HCT116 (cell line): ENCODE measurements around the gene ERC2. TPM values are rescaled to one million over a fixed set of nuclear protein-coding genes. Genes with fewer than 3 reads are reported as not detected.

Experiments
- ATAC-seq: fragments of 200-7000 bp; cut with Tn5 transposase; 2 replicates; pipeline ENCODE4 v1.9.1; 2020; ENCODE audit warnings: mild to moderate bottlenecking, moderate library complexity
- BruUV-seq: library from RNA; stranded (reverse); fragments of 400-500 nt; replicated peaks from 2 replicates; lab custom pipeline; 2021; lab: Mats Ljungman, UMichigan
- CTCF ChIA-PET: fragments of 300-600 bp; sonication (Branson Sonifier 250); formaldehyde crosslinking; loops from one replicate; lab custom pipeline; 2021; ENCODE audit warnings: antibody characterized with exemption; lab: Charles Lee
- POLR2A ChIA-PET: fragments of 300-600, 350-600 bp; sonication (Branson Sonifier 250); formaldehyde crosslinking; loops from one replicate; lab custom pipeline; 2021; ENCODE audit warnings: antibody characterized with exemption; lab: Charles Lee
- RAD21 ChIA-PET, 2 experiments: fragments of 300-600 bp; sonication (Branson Sonifier 250); formaldehyde crosslinking; loops; one replicate each; lab custom pipeline; 2023; ENCODE audit warnings: low total read pairs in 2 of 2; ENCODE audit not compliant: uncharacterized antibody in 2 of 2, unreplicated experiment in 2 of 2, low non-redundant PET in 1 of 2; lab: Charles Lee
- DNase-seq: peaks from one replicate; pipeline ENCODE4 v3.0.0-alpha.2; 2010; ENCODE audit warnings: low read depth, low spot score
- H2AFZ ChIP-seq: fragments of 200-600 bp; shearing (Covaris generic), sonication (generic); 2 replicates; pipeline ENCODE4 v1.6.1; 2017; ENCODE audit warnings: low read depth, mixed run types, mixed read lengths, antibody characterized with exemption, low read length; ENCODE audit not compliant: poor library complexity, severe bottlenecking
- H3K27ac ChIP-seq: 2 replicates; pipeline ENCODE4 v1.5.1; 2012; ENCODE audit warnings: low read depth, low read length
- H3K27me3 ChIP-seq: fragments of 200-600 bp; sonication (generic); 2 replicates; pipeline ENCODE4 v1.6.1; 2016; ENCODE audit warnings: mixed run types, low read length, mixed read lengths; ENCODE audit not compliant: insufficient read depth
- H3K36me3 ChIP-seq, 2 experiments: fragments of 200-500 bp in 1 of 2; fragments of 200-600 bp in 1 of 2; sonication (Bioruptor generic) in 1 of 2; sonication (generic) in 1 of 2; 2 replicates each; pipeline versions ENCODE4 v1.5.1 to v1.6.1; 2014 to 2016; ENCODE audit warnings: low read length in 2 of 2, inconsistent platforms in 1 of 2, mixed read lengths in 1 of 2, mixed run types in 1 of 2; ENCODE audit not compliant: insufficient read depth in 2 of 2, control insufficient read depth in 1 of 2
- H3K4me1 ChIP-seq, 2 experiments: fragments of 200-600 bp in 1 of 2; sonication (generic) in 1 of 2; 2 replicates each; pipeline versions ENCODE4 v1.5.1 to v1.6.1; 2012 to 2017; ENCODE audit warnings: low read length in 2 of 2, inconsistent platforms in 1 of 2, mild to moderate bottlenecking in 1 of 2, mixed read lengths in 1 of 2, mixed run types in 1 of 2, moderate library complexity in 1 of 2; ENCODE audit not compliant: insufficient read depth in 2 of 2, control insufficient read depth in 1 of 2
- H3K4me2 ChIP-seq: fragments of 200-600 bp; sonication (generic); 2 replicates; pipeline ENCODE4 v1.6.1; 2017; ENCODE audit warnings: mixed run types, low read length, mixed read lengths
- H3K4me3 ChIP-seq, 2 experiments: fragments of 200-600 bp in 1 of 2; sonication (generic) in 1 of 2; replicated peaks in 1 of 2; 2 replicates each; pipeline ENCODE4 v1.5.1; 2011 to 2016; ENCODE audit warnings: low read length in 2 of 2, control low read depth in 1 of 2, low read depth in 1 of 2, mild to moderate bottlenecking in 1 of 2, mixed read lengths in 1 of 2, mixed run types in 1 of 2
- H3K79me2 ChIP-seq: fragments of 200-600 bp; sonication (generic); 2 replicates; pipeline ENCODE4 v1.6.1; 2017; ENCODE audit warnings: mild to moderate bottlenecking, mixed run types, low read length, moderate library complexity, mixed read lengths; ENCODE audit not compliant: insufficient read depth
- H3K9ac ChIP-seq: fragments of 200-600 bp; sonication (generic); 2 replicates; pipeline ENCODE4 v1.6.1; 2016; ENCODE audit warnings: low read length, mixed read lengths
- H3K9me2 ChIP-seq: fragments of 200-600 bp; sonication (generic), shearing (Covaris generic); 2 replicates; pipeline ENCODE4 v1.6.1; 2017; ENCODE audit warnings: mixed run types, mild to moderate bottlenecking, moderate library complexity; ENCODE audit not compliant: insufficient read depth
- H3K9me3 ChIP-seq, 2 experiments: fragments of 200-500 bp in 1 of 2; fragments of 200-600 bp in 1 of 2; sonication (Bioruptor generic) in 1 of 2; sonication (generic) in 1 of 2; 2 replicates each; pipeline ENCODE4 v1.6.1; 2014 to 2017; ENCODE audit warnings: low read length in 2 of 2, mixed read lengths in 2 of 2, inconsistent platforms in 1 of 2, low read depth in 1 of 2, mild to moderate bottlenecking in 1 of 2, mixed run types in 1 of 2, moderate library complexity in 1 of 2; ENCODE audit not compliant: control insufficient read depth in 1 of 2, insufficient read depth in 1 of 2
- H4K20me1 ChIP-seq: fragments of 200-600 bp; sonication (generic), shearing (Covaris generic); 2 replicates; pipeline ENCODE4 v1.6.1; 2017; ENCODE audit warnings: mixed run types, mild to moderate bottlenecking, moderate library complexity; ENCODE audit not compliant: insufficient read depth
- CBX3 ChIP-seq: IDR thresholded peaks from 2 replicates; pipeline ENCODE4 v1.6.1; 2012; ENCODE audit warnings: low read depth
- CEBPB ChIP-seq: IDR thresholded peaks from 2 replicates; pipeline ENCODE4 v1.6.1; 2012; ENCODE audit warnings: low read depth
- EGR1 ChIP-seq: IDR thresholded peaks from 2 replicates; pipeline ENCODE4 v1.6.1; 2012; ENCODE audit warnings: low read depth
- ELF1 ChIP-seq: IDR thresholded peaks from 2 replicates; pipeline ENCODE4 v1.6.1; 2012; ENCODE audit warnings: low read depth, borderline replicate concordance
- EZH2 ChIP-seq: fragments of 200-600 bp; sonication (generic); IDR thresholded peaks from 2 replicates; pipeline ENCODE4 v1.6.1; 2017; ENCODE audit warnings: antibody characterized with exemption, mixed run types
- EZH2phosphoT487 ChIP-seq: fragments of 200-600 bp; IDR thresholded peaks from 2 replicates; pipeline ENCODE4 v1.6.1; 2018; ENCODE audit warnings: antibody characterized with exemption, borderline replicate concordance
- JUND ChIP-seq: IDR thresholded peaks from 2 replicates; pipeline ENCODE4 v1.6.1; 2012
- POLR2A ChIP-seq: IDR thresholded peaks from 2 replicates; pipeline ENCODE4 v1.7.0; 2011; ENCODE audit warnings: borderline replicate concordance; ENCODE audit not compliant: insufficient read depth, insufficient read length; ENCODE audit errors: extremely low read depth
- RAD21 ChIP-seq: IDR thresholded peaks from 2 replicates; pipeline ENCODE4 v1.6.1; 2012; ENCODE audit warnings: low read depth, mild to moderate bottlenecking
- SP1 ChIP-seq: IDR thresholded peaks from 2 replicates; pipeline ENCODE4 v1.6.1; 2012; ENCODE audit warnings: low read depth
- SRF ChIP-seq: IDR thresholded peaks from 2 replicates; pipeline ENCODE4 v1.6.1; 2012; ENCODE audit warnings: low read depth
- TCF7L2 ChIP-seq: IDR thresholded peaks from 2 replicates; pipeline ENCODE4 v1.7.0; 2011; ENCODE audit warnings: borderline replicate concordance, inconsistent platforms; ENCODE audit not compliant: insufficient read depth, insufficient read length; ENCODE audit errors: extremely low read depth
- YY1 ChIP-seq: IDR thresholded peaks from 2 replicates; pipeline ENCODE4 v1.6.1; 2011; ENCODE audit warnings: low read length, low read depth, moderate library complexity, mild to moderate bottlenecking; ENCODE audit not compliant: insufficient replicate concordance; ENCODE audit errors: extremely low read depth
- ZFX ChIP-seq: fragments of 450-650 bp; IDR thresholded peaks from 2 replicates; pipeline ENCODE4 v1.6.1; 2017
- intact Hi-C: fragments of 100-400 bp; cut with micrococcal nuclease; formaldehyde crosslinking; loops from 2 replicates; pipeline ENCODE4 v1.10.0; 2022
- total RNA-seq: library from RNA; stranded (reverse); gene quantifications from one replicate; pipeline ENCODE4 v1.2.1, GENCODE V29; 2021; ENCODE audit not compliant: unreplicated experiment
- TF ChIP-seq, protein P1 (sequence below), 3 experiments: fragments of 200-600 bp in 1 of 3; sonication (generic) in 1 of 3; IDR thresholded peaks in 2 of 3; conservative IDR thresholded peaks in 1 of 3; 2 replicates each; pipeline ENCODE4 v1.5.1; 2012 to 2017; ENCODE audit warnings: low read depth in 2 of 3, low read length in 2 of 3, antibody characterized with exemption in 1 of 3, borderline replicate concordance in 1 of 3, control low read depth in 1 of 3, mild to moderate bottlenecking in 1 of 3, mixed read lengths in 1 of 3, mixed run types in 1 of 3, moderate library complexity in 1 of 3; ENCODE audit not compliant: insufficient read depth in 1 of 3
- TF ChIP-seq, protein P2 (sequence below): IDR thresholded peaks from 2 replicates; pipeline ENCODE4 v1.6.1; 2012
- TF ChIP-seq, protein P3 (sequence below): IDR thresholded peaks from 2 replicates; pipeline ENCODE4 v1.6.1; 2012
- TF ChIP-seq, protein P4 (sequence below): IDR thresholded peaks from 2 replicates; pipeline ENCODE4 v1.6.1; 2011; ENCODE audit warnings: mild to moderate bottlenecking, low read length, moderate library complexity; ENCODE audit not compliant: insufficient replicate concordance; ENCODE audit errors: extremely low read depth

ERC2 gene
- total RNA-seq, 1 experiment from 2014 or later: not detected

DNA sequence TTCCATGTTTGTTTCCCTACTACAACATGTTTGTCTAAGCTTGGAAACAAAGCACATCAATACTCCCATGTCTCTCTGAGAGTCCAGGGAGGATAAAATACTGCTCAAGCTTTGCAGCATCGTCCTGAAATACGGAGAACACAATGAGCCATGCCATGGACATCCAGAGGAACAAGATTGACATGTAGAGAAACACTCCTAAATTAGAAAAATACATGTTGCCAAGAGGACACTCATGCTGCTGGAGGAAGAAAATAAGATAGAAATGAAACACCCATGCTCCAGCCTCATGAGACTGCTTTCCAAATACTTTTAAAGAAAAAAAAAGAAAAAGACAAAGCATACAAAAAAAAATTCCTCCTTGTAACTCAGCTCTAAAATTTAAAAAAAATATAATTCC is 387.0 kb downstream of the ERC2 start (continued):
- TF ChIP-seq, protein P1, sequence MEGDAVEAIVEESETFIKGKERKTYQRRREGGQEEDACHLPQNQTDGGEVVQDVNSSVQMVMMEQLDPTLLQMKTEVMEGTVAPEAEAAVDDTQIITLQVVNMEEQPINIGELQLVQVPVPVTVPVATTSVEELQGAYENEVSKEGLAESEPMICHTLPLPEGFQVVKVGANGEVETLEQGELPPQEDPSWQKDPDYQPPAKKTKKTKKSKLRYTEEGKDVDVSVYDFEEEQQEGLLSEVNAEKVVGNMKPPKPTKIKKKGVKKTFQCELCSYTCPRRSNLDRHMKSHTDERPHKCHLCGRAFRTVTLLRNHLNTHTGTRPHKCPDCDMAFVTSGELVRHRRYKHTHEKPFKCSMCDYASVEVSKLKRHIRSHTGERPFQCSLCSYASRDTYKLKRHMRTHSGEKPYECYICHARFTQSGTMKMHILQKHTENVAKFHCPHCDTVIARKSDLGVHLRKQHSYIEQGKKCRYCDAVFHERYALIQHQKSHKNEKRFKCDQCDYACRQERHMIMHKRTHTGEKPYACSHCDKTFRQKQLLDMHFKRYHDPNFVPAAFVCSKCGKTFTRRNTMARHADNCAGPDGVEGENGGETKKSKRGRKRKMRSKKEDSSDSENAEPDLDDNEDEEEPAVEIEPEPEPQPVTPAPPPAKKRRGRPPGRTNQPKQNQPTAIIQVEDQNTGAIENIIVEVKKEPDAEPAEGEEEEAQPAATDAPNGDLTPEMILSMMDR (IDR thresholded peaks at IDR 0.05 in 2 of 3, conservative IDR thresholded peaks at IDR 0.05 in 1 of 3; ENCODE audit: borderline replicate concordance in 1 of 3, insufficient read depth in 1 of 3, low read depth in 2 of 3, low read length in 2 of 3): no peak
- TF ChIP-seq JUND (no peak), YY1 (no peak)

DNA sequence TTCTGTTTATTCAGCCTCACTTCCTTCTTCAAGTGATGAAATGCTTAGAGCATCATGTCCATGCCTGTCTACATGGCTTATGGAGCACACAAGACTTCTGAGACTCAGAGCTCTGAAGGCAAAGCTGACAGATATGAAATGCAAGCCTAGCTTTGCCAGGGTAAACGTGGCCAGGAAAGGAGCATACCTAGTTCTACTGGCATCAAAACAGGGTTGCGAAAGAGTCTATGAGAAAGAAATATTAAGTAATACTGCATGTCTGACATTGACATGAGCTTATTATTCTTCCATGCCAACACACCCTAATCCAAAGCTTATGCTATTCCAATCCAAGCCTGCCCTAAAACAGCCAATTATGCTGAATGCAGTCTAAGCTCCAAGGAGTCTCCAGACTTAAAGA is 391.5 kb downstream of the ERC2 start:
- no peaks in the 10 kb centered on the region for H3K36me3 ChIP-seq
- RAD21 ChIA-PET: no interaction called here
- no TSS peak for BruUV-seq

More for the DNA sequence above, 391.5 kb downstream of the ERC2 start:
- Histone ChIP-seq H3K4me2 (no peak overlapping the region), H2AFZ (no peak overlapping the region), H4K20me1 (no peaks in the 10 kb centered on the region), H3K79me2 (no peaks in the 10 kb centered on the region), H3K27ac (no peak overlapping the region), H3K4me3 (no peak overlapping the region), H3K4me1 (no peaks in the 10 kb centered on the region), H3K9ac (no peak overlapping the region), H3K27me3 (no peaks in the 10 kb centered on the region), H3K9me3 (no peaks in the 10 kb centered on the region), H3K9me2 (no peaks in the 10 kb centered on the region)
- DNase-seq (no peak), ATAC-seq (no peak)
- CTCF ChIA-PET: no interaction called here
- TF ChIP-seq SP1 (no peak), POLR2A (no peak), YY1 (no peak), EZH2phosphoT487 (no peak), RAD21 (no peak), EGR1 (no peak), EZH2 (no peak), CEBPB (no peak), SRF (no peak), TCF7L2 (no peak), ELF1 (no peak), ZFX (no peak), CBX3 (no peak)
- TF ChIP-seq, protein P2, sequence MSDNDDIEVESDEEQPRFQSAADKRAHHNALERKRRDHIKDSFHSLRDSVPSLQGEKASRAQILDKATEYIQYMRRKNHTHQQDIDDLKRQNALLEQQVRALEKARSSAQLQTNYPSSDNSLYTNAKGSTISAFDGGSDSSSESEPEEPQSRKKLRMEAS: no peak
- TF ChIP-seq, protein P3, sequence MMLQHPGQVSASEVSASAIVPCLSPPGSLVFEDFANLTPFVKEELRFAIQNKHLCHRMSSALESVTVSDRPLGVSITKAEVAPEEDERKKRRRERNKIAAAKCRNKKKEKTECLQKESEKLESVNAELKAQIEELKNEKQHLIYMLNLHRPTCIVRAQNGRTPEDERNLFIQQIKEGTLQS: no peak
- TF ChIP-seq, protein P4, sequence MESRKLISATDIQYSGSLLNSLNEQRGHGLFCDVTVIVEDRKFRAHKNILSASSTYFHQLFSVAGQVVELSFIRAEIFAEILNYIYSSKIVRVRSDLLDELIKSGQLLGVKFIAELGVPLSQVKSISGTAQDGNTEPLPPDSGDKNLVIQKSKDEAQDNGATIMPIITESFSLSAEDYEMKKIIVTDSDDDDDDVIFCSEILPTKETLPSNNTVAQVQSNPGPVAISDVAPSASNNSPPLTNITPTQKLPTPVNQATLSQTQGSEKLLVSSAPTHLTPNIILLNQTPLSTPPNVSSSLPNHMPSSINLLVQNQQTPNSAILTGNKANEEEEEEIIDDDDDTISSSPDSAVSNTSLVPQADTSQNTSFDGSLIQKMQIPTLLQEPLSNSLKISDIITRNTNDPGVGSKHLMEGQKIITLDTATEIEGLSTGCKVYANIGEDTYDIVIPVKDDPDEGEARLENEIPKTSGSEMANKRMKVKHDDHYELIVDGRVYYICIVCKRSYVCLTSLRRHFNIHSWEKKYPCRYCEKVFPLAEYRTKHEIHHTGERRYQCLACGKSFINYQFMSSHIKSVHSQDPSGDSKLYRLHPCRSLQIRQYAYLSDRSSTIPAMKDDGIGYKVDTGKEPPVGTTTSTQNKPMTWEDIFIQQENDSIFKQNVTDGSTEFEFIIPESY: no peak
- intact Hi-C loops: no loop called here
- POLR2A ChIA-PET: no interaction called here
